Peyer's patch (tissue), 4 donors: ENCODE measurements around the gene GFOD1.

Experiments used
- POLR2A ChIP-seq, 2 donors: fragments of 450-650 bp; IDR thresholded peaks; one replicate each; pipeline ENCODE4 v1.5.1; 2017; ENCODE audit warnings: antibody characterized with exemption in 2 of 2, mild to moderate bottlenecking in 2 of 2, moderate library complexity in 2 of 2
- TF ChIP-seq, protein P1 (sequence below), 6 experiments: fragments of 450-650 bp in 4 of 6; fragments of 200-600 bp in 2 of 6; sonication (generic) in 1 of 6; IDR thresholded peaks; one replicate each; pipeline ENCODE4 v1.5.1; 2017 to 2019; ENCODE audit warnings: antibody characterized with exemption in 6 of 6, mild to moderate bottlenecking in 3 of 6, moderate library complexity in 1 of 6

DNA sequence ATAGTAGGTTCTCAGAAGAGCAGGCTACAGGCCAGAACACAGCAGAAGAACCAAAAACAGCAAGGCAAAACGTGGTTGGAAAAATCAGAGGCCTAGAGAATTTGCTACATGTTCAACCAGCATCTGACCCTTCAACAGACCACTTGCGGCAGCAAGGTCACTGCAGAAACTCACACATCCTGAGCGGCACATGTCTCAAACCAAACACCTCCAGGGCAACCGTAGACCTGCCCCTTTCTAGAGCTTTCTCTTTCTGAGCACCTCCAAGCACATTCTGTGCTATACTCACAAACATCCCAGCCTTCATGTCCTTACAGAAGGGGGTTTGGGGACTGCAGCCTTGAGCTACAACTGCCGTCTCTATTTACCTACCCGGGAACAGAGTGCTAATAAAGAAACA, 52.6 kb downstream of the GFOD1 start:
- TF ChIP-seq, protein P1, sequence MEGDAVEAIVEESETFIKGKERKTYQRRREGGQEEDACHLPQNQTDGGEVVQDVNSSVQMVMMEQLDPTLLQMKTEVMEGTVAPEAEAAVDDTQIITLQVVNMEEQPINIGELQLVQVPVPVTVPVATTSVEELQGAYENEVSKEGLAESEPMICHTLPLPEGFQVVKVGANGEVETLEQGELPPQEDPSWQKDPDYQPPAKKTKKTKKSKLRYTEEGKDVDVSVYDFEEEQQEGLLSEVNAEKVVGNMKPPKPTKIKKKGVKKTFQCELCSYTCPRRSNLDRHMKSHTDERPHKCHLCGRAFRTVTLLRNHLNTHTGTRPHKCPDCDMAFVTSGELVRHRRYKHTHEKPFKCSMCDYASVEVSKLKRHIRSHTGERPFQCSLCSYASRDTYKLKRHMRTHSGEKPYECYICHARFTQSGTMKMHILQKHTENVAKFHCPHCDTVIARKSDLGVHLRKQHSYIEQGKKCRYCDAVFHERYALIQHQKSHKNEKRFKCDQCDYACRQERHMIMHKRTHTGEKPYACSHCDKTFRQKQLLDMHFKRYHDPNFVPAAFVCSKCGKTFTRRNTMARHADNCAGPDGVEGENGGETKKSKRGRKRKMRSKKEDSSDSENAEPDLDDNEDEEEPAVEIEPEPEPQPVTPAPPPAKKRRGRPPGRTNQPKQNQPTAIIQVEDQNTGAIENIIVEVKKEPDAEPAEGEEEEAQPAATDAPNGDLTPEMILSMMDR (IDR thresholded peaks at IDR 0.05) = no peak
- no peak for TF ChIP-seq POLR2A (IDR thresholded peaks at IDR 0.05)
